ENCODE results near the gene TBC1D5.

The TBC1D5 gene

GRCh38 chr3:17589888-17590287 lies 152.5 kb downstream of the TBC1D5 start:
- DNase-seq, result no peak

- no peak for DNase-seq
Measured at GRCh38 chr3:17588422-17588821, 154.0 kb downstream of the TBC1D5 start.

GRCh38 chr3:17585394-17586325 lies 156.8 kb downstream of the TBC1D5 start:
- no peak for DNase-seq

GRCh38 chr3:17584066-17584465 lies 158.4 kb downstream of the TBC1D5 start:
- DNase-seq, result no peak

GRCh38 chr3:17583530-17583929 lies 158.9 kb downstream of the TBC1D5 start:
- DNase-seq, result no peak

GRCh38 chr3:17581421-17582080 lies 160.9 kb downstream of the TBC1D5 start:
- DNase-seq, result no peak

- DNase-seq, result no peak
Measured at GRCh38 chr3:17580901-17581300, 161.5 kb downstream of the TBC1D5 start.

- no peak for DNase-seq
Measured at GRCh38 chr3:17579289-17580031, 163.0 kb downstream of the TBC1D5 start.

- DNase-seq, result no peak
Measured at GRCh38 chr3:17577796-17578520, 164.5 kb downstream of the TBC1D5 start.

GRCh38 chr3:17573396-17573795 lies 169.0 kb downstream of the TBC1D5 start:
- DNase-seq, result no peak

GRCh38 chr3:17571686-17572085 lies 170.7 kb downstream of the TBC1D5 start:
- DNase-seq, result no peak

GRCh38 chr3:17562845-17563244 lies 179.6 kb downstream of the TBC1D5 start:
- DNase-seq, result no peak

GRCh38 chr3:17558565-17558964 lies 183.9 kb downstream of the TBC1D5 start:
- DNase-seq, result no peak

GRCh38 chr3:17557749-17558463 lies 184.5 kb downstream of the TBC1D5 start:
- no peak for DNase-seq

- DNase-seq, result no peak
Measured at GRCh38 chr3:17555525-17555924, 186.9 kb downstream of the TBC1D5 start.

GRCh38 chr3:17554078-17554477 lies 188.4 kb downstream of the TBC1D5 start:
- DNase-seq, result no peak

- no peak for DNase-seq
Measured at GRCh38 chr3:17553080-17553479, 189.4 kb downstream of the TBC1D5 start.

GRCh38 chr3:17552351-17552750 lies 190.1 kb downstream of the TBC1D5 start:
- DNase-seq, result no peak

- no peak for DNase-seq
Measured at GRCh38 chr3:17551895-17552294, 190.5 kb downstream of the TBC1D5 start.

- no peak for DNase-seq
Measured at GRCh38 chr3:17551333-17551732, 191.1 kb downstream of the TBC1D5 start.

GRCh38 chr3:17550624-17551023 lies 191.8 kb downstream of the TBC1D5 start:
- no peak for DNase-seq
